Kidney (tissue), 14 donors: ENCODE data around the gene FFAR4. TPM values are rescaled to one million over a fixed set of nuclear protein-coding genes. Genes with fewer than 3 reads are reported as not detected.

Experiments used
- DNase-seq, 5 donors: peaks; one replicate each; pipeline ENCODE4 v3.0.0-alpha.2; 2013 to 2020
- FAIRE-seq: peaks from 2 replicates; lab custom pipeline; 2012; peaks lifted over from hg19 to GRCh38; lab: Jason Lieb, UNC
- H3K27ac ChIP-seq, 2 donors: one replicate each; pipeline ENCODE4 v1.7.0; 2013; ENCODE audit warnings: low read depth in 2 of 2, low read length in 2 of 2, inconsistent platforms in 1 of 2
- H3K27me3 ChIP-seq: one replicate; pipeline ENCODE4 v1.7.1; 2013; ENCODE audit warnings: low read length, inconsistent platforms; ENCODE audit not compliant: control insufficient read depth, insufficient read depth
- H3K36me3 ChIP-seq, 3 donors: one replicate each; pipeline versions ENCODE4 v1.7.0 to v1.7.1; 2013; ENCODE audit warnings: low read length in 3 of 3, control low read depth in 1 of 3, inconsistent platforms in 1 of 3; ENCODE audit not compliant: insufficient read depth in 3 of 3, control insufficient read depth in 2 of 3
- H3K4me1 ChIP-seq, 3 donors: one replicate each; pipeline versions ENCODE4 v1.7.0 to v1.7.1; 2013; ENCODE audit warnings: low read length in 3 of 3, inconsistent platforms in 1 of 3, low read depth in 1 of 3; ENCODE audit not compliant: control insufficient read depth in 2 of 3, insufficient read depth in 2 of 3
- H3K4me3 ChIP-seq, 3 donors: one replicate each; pipeline versions ENCODE4 v1.7.0 to v1.8.1; 2013; ENCODE audit warnings: low read length in 3 of 3, control low read depth in 1 of 3, inconsistent platforms in 1 of 3
- H3K9ac ChIP-seq, 3 donors: one replicate each; pipeline versions ENCODE4 v1.7.0 to v1.7.1; 2013; ENCODE audit warnings: low read length in 3 of 3, control low read depth in 1 of 3, inconsistent platforms in 1 of 3
- H3K9me3 ChIP-seq, 3 donors: one replicate each; pipeline versions ENCODE4 v1.7.0 to v1.7.1; 2013; ENCODE audit warnings: low read length in 3 of 3, control low read depth in 1 of 3, inconsistent platforms in 1 of 3; ENCODE audit not compliant: control insufficient read depth in 2 of 3, insufficient read depth in 1 of 3
- CTCF ChIP-seq: IDR thresholded peaks from 3 replicates; pipeline ENCODE4 v1.5.1; 2012; ENCODE audit warnings: mild to moderate bottlenecking, moderate library complexity, borderline replicate concordance; ENCODE audit not compliant: insufficient read depth; ENCODE audit errors: extremely low read depth
- intact Hi-C: fragments of 100-400 bp; cut with DNase I; formaldehyde crosslinking; loops from one replicate; pipeline ENCODE4 v1.11.1; 2022
- polyA plus RNA-seq: library from polyadenylated mRNA; stranded (reverse); fragments of 350-450 nt; fragmentation: Illumina TruSeq; extraction: RNeasy Lipid Tissue Mini Kit (QIAGEN cat#74804); gene quantifications from one replicate; pipeline ENCODE4 v1.2.3, GENCODE V29; 2014; ENCODE audit warnings: low read depth, low replicate concordance; ENCODE audit not compliant: insufficient read depth
- total RNA-seq: library from RNA; stranded (reverse); fragmentation: NEBNext Ultra II Directional; extraction: Animal tissue kit (Norgen Biotek cat#: 25700); gene quantifications from one replicate; pipeline ENCODE4 v1.2.1, GENCODE V29; 2021
- donor health status: control.
- donor health status: control.
- donor health status: control.
- donor health status: control.
- donor health status: control.
- donor health status: DM: yes; HTN: yes; CAD: no.
- donor health status: Normal renal cell carcinoma (clear cell type).

The FFAR4 gene
- total and polyA plus RNA-seq, 2 donors from 2014 or later = 0.11 to 1.0 TPM

- H3K9ac ChIP-seq = no peak overlapping the region
- no peak overlapping the region for H3K27ac ChIP-seq
- H3K9me3 ChIP-seq = no peaks in the 10 kb centered on the region
- peaks cover 32% of the 10 kb centered on the region for H3K27me3 ChIP-seq
- H3K4me1 ChIP-seq = no peaks in the 10 kb centered on the region
- DNase-seq = no peak
- peak overlapping the region in 1 of 3 donors; percentile 43 for H3K4me3 ChIP-seq
- no peak for TF ChIP-seq CTCF
- intact Hi-C loops = no loop called here
- FAIRE-seq = no peak
- H3K36me3 ChIP-seq = no peaks in the 10 kb centered on the region
Measured at GRCh38 chr10:93601774-93602162, 35.3 kb downstream of the FFAR4 start.

GRCh38 chr10:93603023-93603422 is 36.6 kb downstream of the FFAR4 start:
- Histone ChIP-seq H3K4me1 (no peaks in the 10 kb centered on the region), H3K9ac (no peak overlapping the region), H3K27me3 (peaks cover 32% of the 10 kb centered on the region), H3K9me3 (no peaks in the 10 kb centered on the region), H3K36me3 (no peaks in the 10 kb centered on the region), H3K27ac (no peak overlapping the region), H3K4me3 (no peak overlapping the region)
- TF ChIP-seq CTCF = no peak
- intact Hi-C loops = no loop called here
- DNase-seq (no peak), FAIRE-seq (no peak)

GRCh38 chr10:93604146-93604545 is 37.7 kb downstream of the FFAR4 start:
- FAIRE-seq = no peak
- H3K4me1 ChIP-seq = no peaks in the 10 kb centered on the region
- no peak overlapping the region for H3K9ac ChIP-seq
- no peak for DNase-seq
- H3K9me3 ChIP-seq = no peaks in the 10 kb centered on the region
- intact Hi-C loops = no loop called here
- H3K36me3 ChIP-seq = no peaks in the 10 kb centered on the region
- no peak overlapping the region for H3K27ac ChIP-seq
- H3K4me3 ChIP-seq = no peak overlapping the region
- TF ChIP-seq CTCF = no peak
- H3K27me3 ChIP-seq = peaks cover 32% of the 10 kb centered on the region

- Histone ChIP-seq H3K27ac (no peak overlapping the region), H3K36me3 (no peaks in the 10 kb centered on the region), H3K27me3 (peaks cover 11% of the 10 kb centered on the region), H3K4me1 (no peaks in the 10 kb centered on the region), H3K4me3 (no peak overlapping the region), H3K9ac (no peak overlapping the region), H3K9me3 (no peaks in the 10 kb centered on the region)
- DNase-seq (no peak), FAIRE-seq (no peak)
- TF ChIP-seq CTCF = no peak
- intact Hi-C loops = no loop called here
Measured at GRCh38 chr10:93608421-93608820, 42.0 kb downstream of the FFAR4 start.
